ENCODE results near the gene SLC30A7.

DNA sequence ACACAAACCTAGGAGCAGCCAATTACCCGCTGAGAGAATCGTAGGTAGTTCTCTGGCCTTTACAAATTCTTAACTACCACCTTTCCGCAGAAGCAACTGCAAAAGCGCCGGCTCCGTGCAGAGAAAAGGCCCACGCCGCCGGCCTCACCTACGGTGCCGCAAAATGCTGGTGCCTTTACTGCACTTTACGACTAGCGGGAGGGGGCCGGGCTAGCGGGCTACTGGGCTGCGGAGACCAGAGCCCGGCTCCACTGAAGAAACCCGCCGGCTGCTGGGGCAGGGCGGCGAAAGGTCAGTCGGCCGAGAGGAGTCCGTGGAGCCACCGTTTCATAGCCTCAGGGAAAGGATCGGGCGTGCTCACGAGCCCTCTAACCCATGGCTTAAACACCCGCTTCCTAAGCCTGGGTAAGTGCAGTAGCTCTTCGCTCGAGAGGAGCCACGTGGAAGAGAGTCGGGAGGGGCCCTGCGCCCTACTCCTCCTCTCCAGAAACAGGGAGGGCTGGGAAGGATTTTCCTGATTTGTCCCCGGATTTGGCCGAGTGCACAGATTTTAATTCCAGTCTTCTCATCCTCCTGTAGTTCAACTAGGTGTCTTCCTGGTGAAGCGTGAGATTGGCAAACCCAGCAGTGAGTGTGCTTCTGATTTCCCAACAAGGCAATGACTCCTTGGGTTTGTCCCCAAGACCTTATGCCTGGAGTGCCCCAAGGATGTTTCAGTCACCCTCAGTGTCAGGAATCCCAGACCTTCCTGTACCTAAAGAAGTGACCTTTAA is 130.0 kb downstream of the SLC30A7 start, which contains the start of gene DPH5:
- TF ChIP-seq, protein P1, sequence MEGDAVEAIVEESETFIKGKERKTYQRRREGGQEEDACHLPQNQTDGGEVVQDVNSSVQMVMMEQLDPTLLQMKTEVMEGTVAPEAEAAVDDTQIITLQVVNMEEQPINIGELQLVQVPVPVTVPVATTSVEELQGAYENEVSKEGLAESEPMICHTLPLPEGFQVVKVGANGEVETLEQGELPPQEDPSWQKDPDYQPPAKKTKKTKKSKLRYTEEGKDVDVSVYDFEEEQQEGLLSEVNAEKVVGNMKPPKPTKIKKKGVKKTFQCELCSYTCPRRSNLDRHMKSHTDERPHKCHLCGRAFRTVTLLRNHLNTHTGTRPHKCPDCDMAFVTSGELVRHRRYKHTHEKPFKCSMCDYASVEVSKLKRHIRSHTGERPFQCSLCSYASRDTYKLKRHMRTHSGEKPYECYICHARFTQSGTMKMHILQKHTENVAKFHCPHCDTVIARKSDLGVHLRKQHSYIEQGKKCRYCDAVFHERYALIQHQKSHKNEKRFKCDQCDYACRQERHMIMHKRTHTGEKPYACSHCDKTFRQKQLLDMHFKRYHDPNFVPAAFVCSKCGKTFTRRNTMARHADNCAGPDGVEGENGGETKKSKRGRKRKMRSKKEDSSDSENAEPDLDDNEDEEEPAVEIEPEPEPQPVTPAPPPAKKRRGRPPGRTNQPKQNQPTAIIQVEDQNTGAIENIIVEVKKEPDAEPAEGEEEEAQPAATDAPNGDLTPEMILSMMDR (IDR thresholded peaks at IDR 0.05) = no peak
- TF ChIP-seq POLR2A (IDR thresholded peaks at IDR 0.05) = no peak

Measured in lower leg skin (tissue), 3 donors.